Sigmoid colon (tissue), 4 donors: ENCODE measurements around the gene FREM1.

Source experiments
- EP300 ChIP-seq, 4 donors: sonication (generic); formaldehyde crosslinking; IDR thresholded peaks; one replicate each; pipeline ENCODE4 v1.6.1; 2017; ENCODE audit warnings: antibody characterized with exemption in 4 of 4
- POLR2A ChIP-seq, 2 donors: fragments of 450-650 bp; IDR thresholded peaks; one replicate each; pipeline ENCODE4 v1.6.1; 2016; ENCODE audit warnings: antibody characterized with exemption in 2 of 2, mild to moderate bottlenecking in 2 of 2, moderate library complexity in 2 of 2
- POLR2AphosphoS5 ChIP-seq, 4 donors: sonication (generic); formaldehyde crosslinking; IDR thresholded peaks; one replicate each; pipeline ENCODE4 v1.6.1; 2017; ENCODE audit warnings: antibody characterized with exemption in 4 of 4
- TF ChIP-seq, protein P1 (sequence below), 4 experiments: fragments of 450-650 bp in 3 of 4; fragments of 200-600 bp in 1 of 4; IDR thresholded peaks; one replicate each; pipeline ENCODE4 v1.5.1; 2016 to 2019; ENCODE audit warnings: antibody characterized with exemption in 4 of 4, mild to moderate bottlenecking in 3 of 4, moderate library complexity in 2 of 4

DNA sequence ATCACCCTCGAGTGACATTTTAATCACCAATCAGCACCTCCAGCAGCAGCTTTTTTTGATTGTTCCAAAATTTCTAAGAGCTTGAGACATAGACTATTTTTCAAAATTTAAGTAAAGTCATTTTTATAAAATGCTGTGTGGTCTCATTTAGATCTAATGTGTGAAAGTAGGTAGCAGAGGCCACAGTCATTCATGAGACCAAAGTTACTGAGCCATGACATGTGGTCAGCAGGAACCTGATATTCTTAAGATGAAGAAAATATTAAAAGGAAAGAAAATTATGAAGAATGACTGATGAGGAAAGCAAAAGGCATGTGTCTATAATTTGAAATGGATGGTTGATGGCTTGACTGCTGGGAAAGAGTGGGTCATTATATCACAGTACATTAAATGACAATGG lies 7.2 kb downstream of the FREM1 start:
- TF ChIP-seq POLR2A (IDR thresholded peaks at IDR 0.05) = no peak
- no peak for TF ChIP-seq POLR2AphosphoS5 (IDR thresholded peaks at IDR 0.05)
- TF ChIP-seq, protein P1, sequence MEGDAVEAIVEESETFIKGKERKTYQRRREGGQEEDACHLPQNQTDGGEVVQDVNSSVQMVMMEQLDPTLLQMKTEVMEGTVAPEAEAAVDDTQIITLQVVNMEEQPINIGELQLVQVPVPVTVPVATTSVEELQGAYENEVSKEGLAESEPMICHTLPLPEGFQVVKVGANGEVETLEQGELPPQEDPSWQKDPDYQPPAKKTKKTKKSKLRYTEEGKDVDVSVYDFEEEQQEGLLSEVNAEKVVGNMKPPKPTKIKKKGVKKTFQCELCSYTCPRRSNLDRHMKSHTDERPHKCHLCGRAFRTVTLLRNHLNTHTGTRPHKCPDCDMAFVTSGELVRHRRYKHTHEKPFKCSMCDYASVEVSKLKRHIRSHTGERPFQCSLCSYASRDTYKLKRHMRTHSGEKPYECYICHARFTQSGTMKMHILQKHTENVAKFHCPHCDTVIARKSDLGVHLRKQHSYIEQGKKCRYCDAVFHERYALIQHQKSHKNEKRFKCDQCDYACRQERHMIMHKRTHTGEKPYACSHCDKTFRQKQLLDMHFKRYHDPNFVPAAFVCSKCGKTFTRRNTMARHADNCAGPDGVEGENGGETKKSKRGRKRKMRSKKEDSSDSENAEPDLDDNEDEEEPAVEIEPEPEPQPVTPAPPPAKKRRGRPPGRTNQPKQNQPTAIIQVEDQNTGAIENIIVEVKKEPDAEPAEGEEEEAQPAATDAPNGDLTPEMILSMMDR (IDR thresholded peaks at IDR 0.05) = no peak
- TF ChIP-seq EP300 (IDR thresholded peaks at IDR 0.05) = no peak
